Stimulated activated CD8-positive, alpha-beta memory T cell treated with anti-CD3 and anti-CD28 coated beads, Interleukin-4, amount 100 ng/mL, for 48 hours (primary cell): Measurements from ENCODE around the gene DRAM2.

ENCODE experiments used
- DNase-seq: peaks from one replicate; pipeline ENCODE4 v3.0.0-alpha.2; 2020

The DRAM2 gene

GRCh38 chr1:111139956-111140679, at the start of gene DRAM2, which contains the start of gene CEPT1:
Gene DRAM2, minus strand, starts transcription at chr1:111140093. Its CDS starts 8,539 bp downstream, at chr1:111131554.
Gene CEPT1, plus strand, starts transcription at chr1:111140223. Its CDS starts 7,492 bp downstream, at chr1:111147715.
- DNase-seq: peak; percentile 94

GRCh38 chr1:111184663-111185062, 44.8 kb upstream of the DRAM2 start:
- DNase-seq: no peak

DNA sequence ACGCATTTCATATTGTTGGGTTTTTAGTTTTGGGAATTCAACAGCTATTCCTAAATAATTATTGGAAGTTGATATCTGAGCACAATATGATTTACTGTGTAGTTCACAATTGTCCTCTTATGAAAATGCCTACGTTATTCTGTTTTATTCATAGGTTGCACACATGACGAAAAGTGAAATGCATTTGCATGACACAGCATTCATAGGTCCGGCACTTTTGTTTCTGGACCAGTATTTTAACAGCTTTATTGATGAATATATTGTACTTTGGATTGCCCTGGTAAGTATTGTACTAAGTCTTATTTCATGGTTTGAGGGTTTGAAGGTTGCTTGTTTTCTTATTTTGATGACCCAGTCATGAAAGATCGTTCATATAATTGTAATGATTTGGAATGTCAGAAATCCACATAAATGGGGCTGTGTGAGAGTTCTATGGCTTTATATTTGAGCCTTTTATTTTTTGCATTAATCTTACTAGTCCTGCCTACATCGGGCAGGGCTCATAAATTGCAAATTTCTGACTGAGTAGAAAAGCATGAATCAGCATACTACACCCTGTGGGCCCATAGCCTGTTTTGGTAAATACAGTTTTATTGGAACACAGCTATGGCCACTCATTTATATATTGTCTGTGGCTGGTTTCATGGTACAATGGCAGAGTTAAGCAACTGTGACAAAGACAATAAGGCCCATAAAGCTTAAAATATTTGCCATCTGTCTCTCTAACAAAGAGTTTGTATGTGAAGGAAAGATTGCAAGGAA, 43.6 kb upstream of the DRAM2 start:
- DNase-seq: no peak

DNA sequence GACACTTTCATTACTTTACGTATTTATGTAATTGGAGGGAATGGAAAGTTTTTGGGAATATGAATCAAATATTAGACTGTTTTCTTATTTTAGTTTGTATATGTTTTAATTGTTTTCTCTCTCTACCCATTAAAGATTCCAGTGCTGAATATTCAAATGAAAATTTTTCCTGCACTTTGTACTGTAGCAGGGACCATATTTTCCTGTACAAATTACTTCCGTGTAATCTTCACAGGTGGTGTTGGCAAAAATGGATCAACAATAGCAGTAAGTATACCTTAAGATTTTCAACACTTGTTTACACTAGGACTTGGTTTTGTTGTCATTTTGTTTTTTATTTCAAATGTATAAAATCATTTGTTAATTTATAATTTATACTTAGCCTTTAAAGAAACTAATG, 42.2 kb upstream of the DRAM2 start:
- DNase-seq: no peak

- DNase-seq: no peak
Measured at GRCh38 chr1:111179968-111180533, 40.2 kb upstream of the DRAM2 start.

- no peak for DNase-seq
Measured at GRCh38 chr1:111176678-111177077, 36.8 kb upstream of the DRAM2 start.

DNA sequence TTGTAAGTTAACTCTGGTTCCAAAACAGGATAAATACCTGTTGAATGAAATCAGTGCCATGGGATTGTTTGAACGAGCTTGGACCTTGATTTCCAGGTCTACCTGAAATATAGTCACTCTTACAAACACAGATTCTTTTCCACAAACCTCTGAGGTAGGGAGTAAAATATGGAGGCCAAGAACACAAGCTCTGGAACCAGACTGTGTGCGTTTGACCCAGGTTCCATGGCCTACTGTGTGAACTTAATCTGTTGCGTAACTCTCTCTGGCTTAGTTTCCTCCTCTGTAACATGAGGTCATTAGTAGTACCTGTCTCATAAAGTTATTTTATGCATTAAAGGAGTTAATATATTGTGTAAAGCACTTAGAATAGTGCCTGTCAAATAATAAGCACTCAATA, 35.5 kb upstream of the DRAM2 start:
- no peak for DNase-seq

GRCh38 chr1:111174070-111174469, 34.2 kb upstream of the DRAM2 start:
- no peak for DNase-seq

GRCh38 chr1:111172463-111172862, 32.6 kb upstream of the DRAM2 start:
- no peak for DNase-seq

- no peak for DNase-seq
Measured at GRCh38 chr1:111164151-111164550, 24.3 kb upstream of the DRAM2 start.

DNA sequence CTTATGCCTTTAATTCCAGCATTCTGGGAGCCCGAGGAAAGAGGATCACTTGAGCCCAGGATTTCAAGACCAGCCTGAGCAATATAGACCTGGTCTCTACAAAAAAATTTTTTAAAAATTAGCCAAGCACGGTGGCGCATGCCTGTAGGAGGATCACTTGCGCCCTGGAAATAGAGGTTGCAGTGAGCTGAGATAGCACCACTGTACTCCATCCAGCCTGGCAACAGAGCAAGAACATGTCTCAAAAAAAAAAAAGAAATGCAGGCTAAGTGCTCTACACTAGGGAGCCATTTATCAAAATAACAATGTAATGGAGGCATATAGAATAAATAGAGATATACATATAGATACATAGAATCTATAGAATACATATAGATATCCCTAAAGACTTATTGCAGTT, 23.5 kb upstream of the DRAM2 start:
- no peak for DNase-seq

GRCh38 chr1:111162488-111162880, 22.6 kb upstream of the DRAM2 start:
- no peak for DNase-seq

- no peak for DNase-seq
Measured at GRCh38 chr1:111161843-111162487, 22.1 kb upstream of the DRAM2 start.

- no peak for DNase-seq
Measured at GRCh38 chr1:111157431-111157830, 17.5 kb upstream of the DRAM2 start.

GRCh38 chr1:111154021-111154999, 14.4 kb upstream of the DRAM2 start:
- DNase-seq: no peak

- DNase-seq: no peak
Measured at GRCh38 chr1:111151838-111152237, 11.9 kb upstream of the DRAM2 start.

GRCh38 chr1:111148376-111148881, 8.5 kb upstream of the DRAM2 start:
- DNase-seq: no peak

DNA sequence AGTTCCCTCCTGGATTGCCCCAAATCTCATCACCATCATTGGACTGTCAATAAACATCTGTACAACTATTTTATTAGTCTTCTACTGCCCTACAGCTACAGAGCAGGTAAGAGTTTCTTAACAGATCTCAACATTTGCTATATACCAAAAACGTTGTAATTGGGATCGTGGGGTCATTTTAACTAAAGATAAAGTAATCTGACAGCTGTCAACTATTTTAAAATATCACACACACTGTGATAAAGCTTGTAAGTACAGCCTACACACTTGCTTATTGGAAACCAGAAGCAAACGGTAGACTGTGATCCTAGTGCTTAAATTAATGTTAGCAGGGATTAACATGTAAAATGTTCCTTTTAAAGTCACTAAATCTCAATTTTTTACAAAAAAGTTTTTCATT, 8.1 kb upstream of the DRAM2 start:
- no peak for DNase-seq

- DNase-seq: no peak
Measured at GRCh38 chr1:111145963-111146768, 6.3 kb upstream of the DRAM2 start.

DNA sequence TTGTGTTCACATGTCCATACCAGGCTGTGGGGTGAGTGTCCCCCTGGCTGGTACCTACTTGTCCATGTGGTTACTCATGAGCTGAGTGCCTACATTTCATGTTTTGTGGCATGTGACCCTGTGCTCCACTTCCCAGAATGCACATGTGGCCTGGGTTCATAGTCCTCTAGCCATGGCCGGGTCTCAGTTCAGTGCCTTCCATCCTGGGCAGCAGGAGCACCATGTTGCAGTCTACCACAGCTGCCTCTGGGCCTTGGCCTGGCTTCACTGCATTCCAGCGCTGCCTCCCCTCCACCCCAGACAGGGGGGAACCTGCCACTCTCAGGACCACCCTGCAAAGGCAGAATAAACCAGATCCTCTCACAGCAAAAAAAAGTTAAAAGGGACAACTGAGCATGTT, 5.6 kb upstream of the DRAM2 start:
- DNase-seq: no peak

DNA sequence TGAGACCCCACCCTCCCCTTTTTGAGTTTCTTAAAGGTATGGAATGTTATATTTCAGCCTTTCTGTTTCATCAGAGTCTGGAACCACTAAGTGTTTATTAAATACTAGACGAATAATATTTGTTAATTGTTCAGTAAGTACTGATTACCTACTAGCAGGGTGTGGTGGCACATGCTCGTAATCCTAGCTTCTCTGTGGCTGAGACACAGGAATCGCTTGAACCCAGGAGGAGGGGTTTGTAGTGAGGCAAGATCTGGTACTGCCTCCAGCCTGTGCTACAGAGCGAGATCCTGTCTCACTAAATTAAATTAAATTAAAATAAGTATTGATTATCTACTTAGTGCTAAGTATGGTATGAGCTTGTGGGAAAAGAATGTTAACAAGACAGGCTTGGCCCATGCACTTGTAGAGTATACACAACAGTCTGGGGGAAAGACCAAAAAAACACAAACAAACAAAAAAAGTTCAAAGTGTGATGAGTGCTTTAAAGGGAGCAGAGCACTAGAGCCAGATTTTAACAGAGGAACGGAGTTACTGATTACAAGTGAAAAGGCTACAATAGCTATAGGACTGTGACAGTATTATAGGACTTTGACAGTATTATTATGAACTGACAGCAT, 2.6 kb upstream of the DRAM2 start:
- DNase-seq: no peak
